BLaER1 treated with 17β-estradiol and CSF1 and Interleukin-3, amounts not matched to agents 10 nM and 100 nM (cell line): Measurements from ENCODE around the gene ZMYM5.
A peak's percentile ranks its signal among the peaks of the same experiment; 100 is the strongest.
"Not testable (repeated sequence)": the region's sequence is repeated elsewhere in the genome, so short reads cannot be mapped to it uniquely, and the experiment has no call there.

Experiments
- H3K27ac ChIP-seq, 11 experiments: shearing (Covaris generic); formaldehyde crosslinking; 2 replicates each; pipeline ENCODE4 v1.8.1; 2022
- H3K27me3 ChIP-seq, 11 experiments: shearing (Covaris generic); formaldehyde crosslinking; 2 replicates each; pipeline ENCODE4 v1.8.1; 2022
- H3K36me3 ChIP-seq, 11 experiments: shearing (Covaris generic); formaldehyde crosslinking; 2 replicates each; pipeline ENCODE4 v1.8.1; 2022
- H3K4me1 ChIP-seq, 10 experiments: shearing (Covaris generic); formaldehyde crosslinking; 2 replicates each; pipeline ENCODE4 v1.8.1; 2022
- H3K4me2 ChIP-seq, 11 experiments: shearing (Covaris generic); formaldehyde crosslinking; 2 replicates each; pipeline ENCODE4 v1.8.1; 2022
- H3K4me3 ChIP-seq, 10 experiments: shearing (Covaris generic); formaldehyde crosslinking; 2 replicates each; pipeline ENCODE4 v1.8.1; 2022
- H3K9ac ChIP-seq, 11 experiments: shearing (Covaris generic); formaldehyde crosslinking; 2 replicates each; pipeline ENCODE4 v1.8.1; 2022
- H3K9me3 ChIP-seq, 11 experiments: shearing (Covaris generic); formaldehyde crosslinking; replicated peaks in 1 of 11; 2 replicates each; pipeline ENCODE4 v1.8.1; 2022
- H4K20me1 ChIP-seq, 11 experiments: shearing (Covaris generic); formaldehyde crosslinking; 2 replicates each; pipeline ENCODE4 v1.8.1; 2022
- Cebpa-rat ChIP-seq, 11 experiments: shearing (Covaris generic); IDR thresholded peaks; 2 replicates each; pipeline ENCODE4 v1.8.1; 2022

The ZMYM5 gene

DNA sequence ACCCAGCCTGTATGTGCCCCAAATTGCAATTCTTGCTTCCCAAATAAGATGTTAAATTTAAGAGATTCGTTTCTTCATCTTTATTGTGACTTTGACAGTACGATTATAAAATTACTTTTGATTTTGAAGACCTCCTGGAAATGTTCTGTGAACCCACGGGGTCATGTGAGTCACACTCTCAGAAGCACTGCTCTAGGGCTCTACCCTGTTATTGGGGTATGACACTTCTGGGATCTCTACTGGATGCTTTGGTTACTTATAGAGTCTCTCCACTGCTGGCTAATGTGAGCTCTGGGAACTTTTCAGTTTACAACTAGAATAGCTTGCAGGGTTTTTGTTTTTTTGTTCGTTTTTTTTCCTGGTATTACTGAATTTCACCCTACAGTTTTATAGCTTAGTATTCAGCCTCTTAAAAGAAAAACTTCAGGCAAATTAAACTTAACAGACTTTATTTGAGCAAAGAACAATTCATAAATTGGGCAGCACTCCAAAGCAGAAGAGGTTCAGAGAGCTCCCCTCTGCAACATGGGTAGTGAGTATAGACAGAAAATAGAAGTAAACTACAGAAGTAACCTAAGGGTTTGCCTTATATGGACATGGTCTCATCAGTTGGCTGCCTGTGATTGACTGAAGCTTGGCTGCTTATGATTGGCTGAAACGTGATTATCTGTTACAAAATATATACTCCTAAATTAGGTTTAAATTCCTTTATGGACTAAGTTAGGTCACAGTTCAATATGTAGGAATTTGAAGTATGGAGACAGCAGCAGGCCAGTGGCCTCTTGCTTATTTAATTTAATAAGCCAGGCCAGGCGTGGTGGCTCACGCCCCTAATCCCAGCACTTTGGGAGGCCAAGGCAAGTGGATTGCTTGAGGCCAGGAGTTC, 52.2 kb downstream of the ZMYM5 start:
- no peak overlapping the region for H3K9ac ChIP-seq
- no peak overlapping the region for H3K4me3 ChIP-seq
- H3K27me3 ChIP-seq = no peaks in the 10 kb centered on the region
- peaks cover 0 to 6% (median 0%) of the 10 kb centered on the region in 11 experiments; a peak in 1 of 22 replicates for H4K20me1 ChIP-seq
- H3K4me2 ChIP-seq = no peak overlapping the region
- H3K36me3 ChIP-seq = peaks cover 6 to 54% (median 26%) of the 10 kb centered on the region in 11 experiments; a peak in 17 of 22 replicates
- peaks cover 0 to 14% (median 0%) of the 10 kb centered on the region in 10 experiments; a peak in 4 of 20 replicates for H3K4me1 ChIP-seq
- no peak for TF ChIP-seq Cebpa-rat (IDR thresholded peaks at IDR 0.05)
- peaks cover 0 to 12% (median 6%) of the 10 kb centered on the region in 11 experiments; a peak in 9 of 22 replicates for H3K9me3 ChIP-seq
- no peak overlapping the region for H3K27ac ChIP-seq

GRCh38 chr13:19810151-19810550, 53.3 kb downstream of the ZMYM5 start:
- H3K4me1 ChIP-seq = peaks cover 0 to 14% (median 0%) of the 10 kb centered on the region in 10 experiments; a peak in 4 of 20 replicates
- H3K27ac ChIP-seq = no peak overlapping the region
- peaks cover 0 to 12% (median 6%) of the 10 kb centered on the region in 11 experiments; a peak in 9 of 22 replicates for H3K9me3 ChIP-seq
- peaks cover 0 to 6% (median 0%) of the 10 kb centered on the region in 11 experiments; a peak in 1 of 22 replicates for H4K20me1 ChIP-seq
- H3K4me3 ChIP-seq = no peak overlapping the region
- peaks cover 6 to 53% (median 26%) of the 10 kb centered on the region in 11 experiments; a peak in 14 of 22 replicates for H3K36me3 ChIP-seq
- TF ChIP-seq Cebpa-rat (IDR thresholded peaks at IDR 0.05) = no peak
- no peak overlapping the region for H3K4me2 ChIP-seq
- no peaks in the 10 kb centered on the region for H3K27me3 ChIP-seq
- no peak overlapping the region for H3K9ac ChIP-seq

DNA sequence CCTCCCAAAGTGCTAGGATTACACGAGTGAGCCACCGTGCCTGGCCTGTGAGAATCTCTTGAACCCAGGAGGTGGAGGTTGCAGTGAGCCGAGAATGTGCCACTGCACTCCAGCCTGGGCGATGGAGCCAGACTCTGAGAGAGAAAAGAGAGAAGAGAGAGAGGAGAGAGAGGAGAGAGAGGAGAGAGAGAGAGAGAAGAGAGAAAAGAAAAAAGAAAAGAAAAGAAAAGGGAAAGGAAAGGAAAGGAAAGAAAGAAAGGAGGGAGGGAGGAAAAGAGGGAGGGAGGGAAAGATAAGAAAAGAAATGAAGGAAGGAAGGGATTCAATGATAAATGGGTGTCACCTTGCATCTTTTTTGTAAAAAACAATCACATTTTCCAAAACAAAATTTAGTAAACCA, 57.7 kb downstream of the ZMYM5 start:
- no peaks in the 10 kb centered on the region for H3K9me3 ChIP-seq
- H3K27me3 ChIP-seq = no peaks in the 10 kb centered on the region
- no peak overlapping the region for H3K27ac ChIP-seq
- H3K4me1 ChIP-seq = no peaks in the 10 kb centered on the region
- TF ChIP-seq Cebpa-rat (IDR thresholded peaks at IDR 0.05) = no peak
- H3K9ac ChIP-seq = no peak overlapping the region
- H3K4me3 ChIP-seq = no peak overlapping the region
- no peak overlapping the region for H3K4me2 ChIP-seq
- H3K36me3 ChIP-seq = peaks cover 0 to 20% (median 7%) of the 10 kb centered on the region in 11 experiments; a peak in 6 of 22 replicates
- no peaks in the 10 kb centered on the region; a peak in 1 of 22 replicates for H4K20me1 ChIP-seq

DNA sequence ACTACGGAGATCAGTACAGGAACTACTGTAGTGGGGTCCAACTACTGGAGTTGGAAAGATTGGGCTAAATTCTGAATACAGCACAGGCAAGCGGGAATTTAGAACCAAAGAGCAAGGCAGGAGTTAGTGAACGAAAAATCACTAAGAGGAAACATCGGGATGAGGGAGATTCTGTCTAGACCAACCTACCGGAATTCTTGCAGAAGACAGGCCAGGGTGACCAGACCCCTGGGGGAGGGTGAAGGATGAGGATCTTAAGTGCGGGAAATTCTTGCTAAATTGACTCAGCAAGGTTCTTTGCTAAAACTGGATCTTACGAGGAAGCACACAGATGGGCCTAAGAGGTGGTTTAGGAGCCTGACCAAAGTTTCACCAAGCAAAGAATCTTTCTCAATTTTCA, 67.5 kb downstream of the ZMYM5 start:
- H3K4me2 ChIP-seq = peak overlapping the region in 5 of 11 experiments; percentile 1 to 86 (median 81); a peak in 8 of 22 replicates
- H3K27ac ChIP-seq = peak overlapping the region in 9 of 11 experiments; percentile 27 to 95 (median 91); a peak in 18 of 22 replicates
- no peak for TF ChIP-seq Cebpa-rat (IDR thresholded peaks at IDR 0.05)
- H3K9me3 ChIP-seq = peaks cover 0 to 4% (median 0%) of the 10 kb centered on the region in 11 experiments; a peak in 1 of 22 replicates
- no peaks in the 10 kb centered on the region for H3K27me3 ChIP-seq
- H3K4me3 ChIP-seq = no peak overlapping the region
- H3K4me1 ChIP-seq = peaks cover 26 to 56% (median 37%) of the 10 kb centered on the region in 10 experiments
- H3K36me3 ChIP-seq = peaks cover 0 to 5% (median 0%) of the 10 kb centered on the region in 11 experiments; a peak in 4 of 22 replicates
- H4K20me1 ChIP-seq = no peaks in the 10 kb centered on the region
- H3K9ac ChIP-seq = no peak overlapping the region

GRCh38 chr13:19794631-19795030, 68.8 kb downstream of the ZMYM5 start:
- no peak overlapping the region for H3K4me3 ChIP-seq
- H4K20me1 ChIP-seq = no peaks in the 10 kb centered on the region
- peak overlapping the region in 9 of 11 experiments; percentile 73 to 86 (median 79); a peak in 19 of 22 replicates for H3K9ac ChIP-seq
- no peak for TF ChIP-seq Cebpa-rat (IDR thresholded peaks at IDR 0.05)
- H3K4me2 ChIP-seq = peak overlapping the region; percentile 63 to 87 (median 81)
- peaks cover 26 to 60% (median 38%) of the 10 kb centered on the region in 10 experiments for H3K4me1 ChIP-seq
- H3K36me3 ChIP-seq = peaks cover 0 to 5% (median 0%) of the 10 kb centered on the region in 11 experiments; a peak in 4 of 22 replicates
- H3K27me3 ChIP-seq = no peaks in the 10 kb centered on the region
- peaks cover 0 to 4% (median 0%) of the 10 kb centered on the region in 11 experiments; a peak in 1 of 22 replicates for H3K9me3 ChIP-seq
- H3K27ac ChIP-seq = peak overlapping the region in 10 of 11 experiments; percentile 64 to 96 (median 92); a peak in 21 of 22 replicates

DNA sequence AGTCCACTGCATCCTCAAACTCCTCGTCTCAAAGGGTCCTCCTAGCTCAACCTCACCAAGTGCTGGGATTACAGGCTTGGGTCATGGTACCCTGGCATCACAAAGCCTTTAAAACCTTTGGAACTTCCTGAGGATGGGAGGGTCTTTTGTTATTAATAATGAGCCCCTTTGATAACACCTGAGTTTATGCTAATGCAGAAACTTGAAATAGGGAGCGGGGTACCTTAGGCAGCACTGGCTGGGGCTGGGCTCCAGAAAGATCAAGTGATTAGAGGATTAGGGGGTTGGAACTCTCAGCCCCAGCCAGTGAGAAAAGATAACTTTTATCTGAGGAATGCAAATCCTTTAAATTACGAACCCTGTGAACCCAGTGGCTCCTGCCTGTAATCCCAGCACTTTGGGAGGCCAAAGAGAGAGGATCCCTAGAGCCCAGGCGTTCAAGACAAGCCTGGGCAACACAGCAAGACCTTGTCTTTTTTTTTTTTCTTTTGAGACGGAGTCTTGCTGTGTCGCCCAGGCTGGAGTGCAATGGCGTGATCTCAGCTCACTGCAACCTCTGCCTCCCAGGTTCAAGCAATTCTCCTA, 71.4 kb downstream of the ZMYM5 start:
- Histone ChIP-seq H4K20me1 (no peaks in the 10 kb centered on the region), H3K27ac (peak overlapping the region in 8 of 11 experiments; percentile 4 to 95 (median 92); a peak in 14 of 22 replicates), H3K36me3 (peaks cover 0 to 2% (median 0%) of the 10 kb centered on the region in 11 experiments; a peak in 3 of 22 replicates), H3K9me3 (peaks cover 0 to 4% (median 0%) of the 10 kb centered on the region in 11 experiments; a peak in 1 of 22 replicates), H3K4me2 (peak overlapping the region in 4 of 11 experiments; percentile 1 to 86 (median 84); a peak in 4 of 22 replicates), H3K4me3 (no peak overlapping the region), H3K4me1 (peaks cover 26 to 60% (median 38%) of the 10 kb centered on the region in 10 experiments), H3K27me3 (no peaks in the 10 kb centered on the region), H3K9ac (no peak overlapping the region)
- no peak for TF ChIP-seq Cebpa-rat (IDR thresholded peaks at IDR 0.05)

DNA sequence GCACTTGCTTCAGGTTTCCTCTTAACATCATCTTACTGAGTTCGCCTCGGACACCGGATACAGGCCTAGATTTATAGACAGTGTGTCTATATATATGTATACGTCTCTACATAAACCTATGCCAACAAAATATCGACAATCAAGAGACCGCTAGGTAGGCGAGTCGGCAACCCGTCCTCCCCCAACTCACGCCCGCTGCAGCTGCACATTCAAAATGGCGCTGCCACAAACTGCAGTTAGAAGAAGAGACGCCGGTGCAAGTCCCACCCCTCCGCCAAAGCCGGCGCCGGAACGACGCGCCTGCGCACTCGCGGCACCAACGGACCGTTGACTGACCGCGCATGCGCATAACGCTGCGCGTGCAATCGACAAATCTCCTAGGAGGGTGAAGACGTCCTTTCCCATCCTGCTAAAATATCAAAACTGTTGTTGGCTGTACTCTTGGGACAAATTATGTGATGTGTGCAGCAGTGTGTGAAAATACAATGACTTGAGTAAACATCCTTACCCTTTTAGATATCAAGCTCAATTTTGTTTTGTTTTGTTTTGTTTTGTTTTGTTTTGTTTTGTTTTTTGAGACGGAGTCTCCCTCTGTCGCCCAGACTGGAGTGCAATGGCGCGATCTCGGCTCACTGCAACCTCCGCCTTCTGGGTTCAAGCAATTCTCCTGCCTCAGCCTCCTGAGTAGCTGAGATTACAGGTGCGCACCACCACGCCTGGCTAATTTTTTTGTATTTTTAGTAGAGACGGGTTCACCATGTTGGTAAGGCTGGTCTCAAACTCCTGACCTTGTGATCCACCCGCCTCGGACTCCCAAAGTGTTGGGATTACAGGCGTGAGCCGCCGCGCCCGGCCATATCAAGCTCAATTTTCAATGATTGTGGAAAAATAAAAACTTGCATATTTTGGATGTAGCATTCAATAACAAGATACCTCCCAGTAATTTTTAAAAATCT, 80.4 kb downstream of the ZMYM5 start, which contains the start of gene PSPC1:
Gene PSPC1, minus strand, starts transcription at position 219 of the 956 bp plus-strand sequence. Its CDS starts 188 bp downstream, at position 31.
- Histone ChIP-seq H4K20me1 (peaks cover under 1 to 20% (median 15%) of the 10 kb centered on the region in 11 experiments; a peak in 15 of 22 replicates), H3K4me2 (peak within 1 kb of the TSS; percentile 49 to 90 (median 77)), H3K4me3 (peak within 1 kb of the TSS; percentile 79 to 98 (median 95)), H3K9me3 (peaks cover 0 to 18% (median 8%) of the 10 kb centered on the region in 11 experiments; a peak in 13 of 22 replicates), H3K9ac (peak within 1 kb of the TSS; percentile 93 to 100 (median 99)), H3K27ac (peak within 1 kb of the TSS; percentile 93 to 100 (median 98)), H3K36me3 (peaks cover 0 to 12% (median 7%) of the 10 kb centered on the region in 11 experiments; a peak in 17 of 22 replicates), H3K4me1 (peaks cover 3 to 12% (median 6%) of the 10 kb centered on the region in 10 experiments; a peak in 10 of 20 replicates)
- not testable (repeated sequence) for H3K27me3 ChIP-seq
